Fibroblast of lung (primary cell): ENCODE data around the gene SORBS1. TPM values are rescaled to one million over a fixed set of nuclear protein-coding genes. Genes with fewer than 3 reads are reported as not detected.

Experiments
- DNase-seq, 2 donors: peaks; one replicate each; pipeline versions ENCODE4 v3.0.0 to v3.0.0-alpha.2; 2010; ENCODE audit warnings: low read depth in 2 of 2
- H2AFZ ChIP-seq: 2 replicates; pipeline ENCODE4 v1.5.1; 2012; ENCODE audit warnings: low read length, control low read depth, inconsistent platforms
- H3K27ac ChIP-seq: 2 replicates; pipeline ENCODE4 v1.5.1; 2011; ENCODE audit warnings: low read length, control low read depth; ENCODE audit not compliant: insufficient read depth
- H3K27me3 ChIP-seq: 2 replicates; pipeline ENCODE4 v1.5.1; 2011; ENCODE audit warnings: mild to moderate bottlenecking, low read length; ENCODE audit not compliant: control insufficient read depth, insufficient read depth
- H3K36me3 ChIP-seq: 2 replicates; pipeline ENCODE4 v1.5.1; 2011; ENCODE audit warnings: low read length; ENCODE audit not compliant: control insufficient read depth, insufficient read depth
- H3K4me1 ChIP-seq: 2 replicates; pipeline ENCODE4 v1.5.1; 2011; ENCODE audit warnings: low read length; ENCODE audit not compliant: control insufficient read depth, insufficient read depth; ENCODE audit errors: extremely low read depth
- H3K4me2 ChIP-seq: 2 replicates; pipeline ENCODE4 v1.5.1; 2011; ENCODE audit warnings: low read length, control low read depth; ENCODE audit not compliant: insufficient read depth; ENCODE audit errors: extremely low read depth
- H3K4me3 ChIP-seq, 4 experiments: fragments of 200-600 bp in 1 of 4; sonication (generic) in 1 of 4; replicated peaks in 1 of 4; 2 replicates each; pipeline ENCODE4 v1.5.1; 2011 to 2016; ENCODE audit warnings: low read length in 4 of 4, low read depth in 3 of 4, mild to moderate bottlenecking in 3 of 4, control low read depth in 2 of 4, inconsistent platforms in 1 of 4, mixed read lengths in 1 of 4; ENCODE audit not compliant: insufficient read depth in 1 of 4; ENCODE audit errors: control extremely low read depth in 1 of 4
- H3K79me2 ChIP-seq: 2 replicates; pipeline ENCODE4 v1.5.1; 2012; ENCODE audit warnings: mild to moderate bottlenecking, low read length, inconsistent platforms; ENCODE audit not compliant: control insufficient read depth, insufficient read depth
- H3K9ac ChIP-seq: 2 replicates; pipeline ENCODE4 v1.5.1; 2011; ENCODE audit warnings: mild to moderate bottlenecking, low read length, control low read depth; ENCODE audit not compliant: insufficient read depth
- H3K9me3 ChIP-seq: 2 replicates; pipeline ENCODE4 v1.5.1; 2012; ENCODE audit warnings: low read depth, low read length; ENCODE audit not compliant: control insufficient read depth, insufficient read depth
- H4K20me1 ChIP-seq: 2 replicates; pipeline ENCODE4 v1.5.1; 2011; ENCODE audit warnings: low read length; ENCODE audit not compliant: control insufficient read depth, insufficient read depth; ENCODE audit errors: extremely low read depth
- EZH2 ChIP-seq: IDR thresholded peaks from 2 replicates; pipeline ENCODE4 v1.5.1; 2012; ENCODE audit warnings: low read length, control low read depth, mild to moderate bottlenecking; ENCODE audit errors: missing control alignments
- polyA plus RNA-seq, 2 donors: library from polyadenylated mRNA; depleted of rRNA in 1 of 2; stranded (reverse) in 1 of 2; unstranded in 1 of 2; fragments of >200 nt; gene quantifications; 2 replicates each; pipeline ENCODE4 v1.2.1, GENCODE V29; 2011 to 2012; ENCODE audit warnings: missing spikeins in 1 of 2
- total RNA-seq: library from RNA; depleted of rRNA; stranded (reverse); fragments of >200 nt; gene quantifications from 2 replicates; pipeline ENCODE4 v1.2.1, GENCODE V29; 2014
- TF ChIP-seq, protein P1 (sequence below), 2 donors: IDR thresholded peaks in 1 of 2; conservative IDR thresholded peaks in 1 of 2; 1 replicate in 1 of 2; 2 replicates in 1 of 2; pipeline ENCODE4 v1.5.1; 2011 to 2012; ENCODE audit warnings: low read length in 2 of 2, control low read depth in 1 of 2, inconsistent platforms in 1 of 2, low read depth in 1 of 2, mild to moderate bottlenecking in 1 of 2

Gene SORBS1
- total and polyA plus RNA-seq, 2 donors (not counting 1 experiment from before 2014, with no cell fraction given), result 0.33 to 0.50 TPM

GRCh38 chr10:95588025-95588424 lies 26.9 kb upstream of the SORBS1 start:
- Histone ChIP-seq H4K20me1 (no peaks in the 10 kb centered on the region), H3K9ac (no peak overlapping the region), H3K27ac (no peak overlapping the region), H3K36me3 (no peaks in the 10 kb centered on the region), H3K9me3 (no peaks in the 10 kb centered on the region), H3K4me2 (no peak overlapping the region), H2AFZ (no peak overlapping the region), H3K27me3 (no peaks in the 10 kb centered on the region), H3K4me1 (no peaks in the 10 kb centered on the region), H3K79me2 (no peaks in the 10 kb centered on the region), H3K4me3 (no peak overlapping the region)
- TF ChIP-seq EZH2, result no peak
- TF ChIP-seq, protein P1, sequence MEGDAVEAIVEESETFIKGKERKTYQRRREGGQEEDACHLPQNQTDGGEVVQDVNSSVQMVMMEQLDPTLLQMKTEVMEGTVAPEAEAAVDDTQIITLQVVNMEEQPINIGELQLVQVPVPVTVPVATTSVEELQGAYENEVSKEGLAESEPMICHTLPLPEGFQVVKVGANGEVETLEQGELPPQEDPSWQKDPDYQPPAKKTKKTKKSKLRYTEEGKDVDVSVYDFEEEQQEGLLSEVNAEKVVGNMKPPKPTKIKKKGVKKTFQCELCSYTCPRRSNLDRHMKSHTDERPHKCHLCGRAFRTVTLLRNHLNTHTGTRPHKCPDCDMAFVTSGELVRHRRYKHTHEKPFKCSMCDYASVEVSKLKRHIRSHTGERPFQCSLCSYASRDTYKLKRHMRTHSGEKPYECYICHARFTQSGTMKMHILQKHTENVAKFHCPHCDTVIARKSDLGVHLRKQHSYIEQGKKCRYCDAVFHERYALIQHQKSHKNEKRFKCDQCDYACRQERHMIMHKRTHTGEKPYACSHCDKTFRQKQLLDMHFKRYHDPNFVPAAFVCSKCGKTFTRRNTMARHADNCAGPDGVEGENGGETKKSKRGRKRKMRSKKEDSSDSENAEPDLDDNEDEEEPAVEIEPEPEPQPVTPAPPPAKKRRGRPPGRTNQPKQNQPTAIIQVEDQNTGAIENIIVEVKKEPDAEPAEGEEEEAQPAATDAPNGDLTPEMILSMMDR (conservative IDR thresholded peaks at IDR 0.05 in 1 of 2, IDR thresholded peaks at IDR 0.05 in 1 of 2; ENCODE audit: low read depth in 1 of 2, low read length in 2 of 2), result no peak
- DNase-seq, result no peak

DNA sequence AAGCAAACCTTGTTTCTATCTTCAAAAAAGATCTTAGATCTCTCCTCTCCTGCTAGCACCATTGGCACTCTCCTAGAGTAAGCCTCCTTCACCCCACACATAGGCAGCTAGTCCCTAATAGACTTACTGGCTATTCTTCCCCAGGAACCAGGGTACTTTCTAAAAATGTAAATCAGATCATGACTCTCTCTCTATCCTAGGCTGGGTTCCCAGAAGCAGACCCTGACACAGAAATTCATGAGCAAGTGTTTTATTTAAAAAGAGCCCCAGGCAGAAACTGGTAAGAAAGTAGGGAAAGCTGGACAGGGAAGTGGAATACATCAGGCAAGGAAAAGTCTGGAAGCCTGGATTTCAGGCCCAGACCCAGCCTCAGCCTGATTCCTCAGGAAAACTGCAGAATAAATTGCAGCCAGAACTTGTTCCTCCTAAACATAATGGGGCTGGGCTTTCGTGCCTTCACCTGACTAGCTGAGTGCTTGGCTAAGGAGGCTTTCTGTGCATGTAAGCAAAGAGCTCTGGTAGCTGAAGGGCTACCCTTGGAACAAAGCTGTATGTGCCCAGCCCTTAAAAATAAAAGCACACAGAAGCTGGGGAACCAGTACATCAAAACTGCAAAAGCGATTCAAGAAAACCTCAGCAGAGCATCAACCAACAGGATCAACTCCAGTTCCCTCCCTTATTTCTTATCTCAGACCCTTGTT lies 18.8 kb upstream of the SORBS1 start:
- H3K4me3 ChIP-seq, result no peak overlapping the region

GRCh38 chr10:95579292-95579691 lies 18.1 kb upstream of the SORBS1 start:
- DNase-seq, result no peak
- no peaks in the 10 kb centered on the region for H3K36me3 ChIP-seq
- H3K4me2 ChIP-seq, result no peak overlapping the region
- H4K20me1 ChIP-seq, result no peaks in the 10 kb centered on the region
- H3K79me2 ChIP-seq, result no peaks in the 10 kb centered on the region
- no peaks in the 10 kb centered on the region for H3K9me3 ChIP-seq
- TF ChIP-seq EZH2, result no peak
- TF ChIP-seq, protein P1 (conservative IDR thresholded peaks at IDR 0.05 in 1 of 2, IDR thresholded peaks at IDR 0.05 in 1 of 2; ENCODE audit: low read depth in 1 of 2, low read length in 2 of 2), result no peak
- no peak overlapping the region for H3K9ac ChIP-seq
- H3K27ac ChIP-seq, result no peak overlapping the region
- no peaks in the 10 kb centered on the region for H3K4me1 ChIP-seq
- H3K4me3 ChIP-seq, result no peak overlapping the region
- no peak overlapping the region for H2AFZ ChIP-seq
- H3K27me3 ChIP-seq, result no peaks in the 10 kb centered on the region

More for the DNA sequence above, 18.8 kb upstream of the SORBS1 start:
- DNase-seq, result no peak
- no peaks in the 10 kb centered on the region for H3K79me2 ChIP-seq
- H3K27ac ChIP-seq, result no peak overlapping the region
- H3K27me3 ChIP-seq, result no peaks in the 10 kb centered on the region
- H3K4me2 ChIP-seq, result no peak overlapping the region
- H3K36me3 ChIP-seq, result no peaks in the 10 kb centered on the region
- no peak overlapping the region for H3K9ac ChIP-seq
- H2AFZ ChIP-seq, result no peak overlapping the region
- TF ChIP-seq EZH2, result no peak
- TF ChIP-seq, protein P1 (conservative IDR thresholded peaks at IDR 0.05 in 1 of 2, IDR thresholded peaks at IDR 0.05 in 1 of 2; ENCODE audit: low read depth in 1 of 2, low read length in 2 of 2), result no peak
- H3K9me3 ChIP-seq, result no peaks in the 10 kb centered on the region
- no peaks in the 10 kb centered on the region for H3K4me1 ChIP-seq
- H4K20me1 ChIP-seq, result no peaks in the 10 kb centered on the region
